ENCODE results near the gene SLC4A5.

Gene SLC4A5

DNA sequence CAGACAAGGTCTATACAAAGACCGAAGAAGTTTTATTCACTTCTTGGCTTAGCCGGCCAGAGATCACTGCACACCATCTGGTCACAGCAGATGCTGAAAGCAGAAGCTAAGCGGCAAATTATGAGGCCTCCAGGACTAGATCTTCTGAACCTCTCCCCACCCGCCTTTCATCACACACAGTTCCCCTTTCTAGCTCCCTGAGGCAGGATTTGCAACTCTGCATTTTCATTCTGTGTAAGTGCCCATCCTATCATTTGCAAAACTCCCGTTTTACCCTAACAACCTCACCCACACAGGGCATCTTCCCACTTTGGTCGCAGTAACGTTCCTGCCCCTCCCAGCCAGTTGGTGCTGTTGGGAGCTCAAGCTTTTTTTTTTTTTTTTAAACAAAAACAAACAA lies 161.5 kb downstream of the SLC4A5 start:
- H3K4me3 ChIP-seq (ENCODE audit: low read depth, low read length) = no peak overlapping the region
- TF ChIP-seq, protein P1, sequence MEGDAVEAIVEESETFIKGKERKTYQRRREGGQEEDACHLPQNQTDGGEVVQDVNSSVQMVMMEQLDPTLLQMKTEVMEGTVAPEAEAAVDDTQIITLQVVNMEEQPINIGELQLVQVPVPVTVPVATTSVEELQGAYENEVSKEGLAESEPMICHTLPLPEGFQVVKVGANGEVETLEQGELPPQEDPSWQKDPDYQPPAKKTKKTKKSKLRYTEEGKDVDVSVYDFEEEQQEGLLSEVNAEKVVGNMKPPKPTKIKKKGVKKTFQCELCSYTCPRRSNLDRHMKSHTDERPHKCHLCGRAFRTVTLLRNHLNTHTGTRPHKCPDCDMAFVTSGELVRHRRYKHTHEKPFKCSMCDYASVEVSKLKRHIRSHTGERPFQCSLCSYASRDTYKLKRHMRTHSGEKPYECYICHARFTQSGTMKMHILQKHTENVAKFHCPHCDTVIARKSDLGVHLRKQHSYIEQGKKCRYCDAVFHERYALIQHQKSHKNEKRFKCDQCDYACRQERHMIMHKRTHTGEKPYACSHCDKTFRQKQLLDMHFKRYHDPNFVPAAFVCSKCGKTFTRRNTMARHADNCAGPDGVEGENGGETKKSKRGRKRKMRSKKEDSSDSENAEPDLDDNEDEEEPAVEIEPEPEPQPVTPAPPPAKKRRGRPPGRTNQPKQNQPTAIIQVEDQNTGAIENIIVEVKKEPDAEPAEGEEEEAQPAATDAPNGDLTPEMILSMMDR (IDR thresholded peaks at IDR 0.05; ENCODE audit: low read depth, low read length, missing control alignments) = no peak
- in situ Hi-C loops (cut with HindIII; ENCODE audit: low sequenced_read_pairs) = no loop called here
- no peak for DNase-seq (ENCODE audit: low read depth)

GRCh38 chr2:74179063-74179865 lies 164.0 kb downstream of the SLC4A5 start:
- no peak for DNase-seq (ENCODE audit: low read depth)
- TF ChIP-seq, protein P1 (IDR thresholded peaks at IDR 0.05; ENCODE audit: low read depth, low read length, missing control alignments) = peak; percentile 39
- in situ Hi-C loops (cut with HindIII; ENCODE audit: low sequenced_read_pairs) = no loop called here

GRCh38 chr2:74178211-74179062 lies 164.8 kb downstream of the SLC4A5 start, which contains the start of gene MOB1A:
TSS of gene MOB1A (minus strand) at chr2:74178879. CDS start at chr2:74178674, 205 bp downstream.
- in situ Hi-C loops (cut with HindIII; ENCODE audit: low sequenced_read_pairs) = no loop called here
- TF ChIP-seq, protein P1 (IDR thresholded peaks at IDR 0.05; ENCODE audit: low read depth, low read length, missing control alignments) = no peak

More at GRCh38 chr2:74179063-74179865, 164.0 kb downstream of the SLC4A5 start:
- H3K4me3 ChIP-seq (ENCODE audit: low read depth, low read length) = peak overlapping the region; percentile 85

GRCh38 chr2:74177696-74178095 lies 165.5 kb downstream of the SLC4A5 start:
- H3K4me3 ChIP-seq (ENCODE audit: low read depth, low read length) = peak overlapping the region; percentile 85
- in situ Hi-C loops (cut with HindIII; ENCODE audit: low sequenced_read_pairs) = no loop called here
- TF ChIP-seq, protein P1 (IDR thresholded peaks at IDR 0.05; ENCODE audit: low read depth, low read length, missing control alignments) = no peak
- DNase-seq (ENCODE audit: low read depth) = no peak

More at GRCh38 chr2:74178211-74179062, 164.8 kb downstream of the SLC4A5 start, which contains the start of gene MOB1A:
- peak; percentile 97 for DNase-seq (ENCODE audit: low read depth)
- H3K4me3 ChIP-seq (ENCODE audit: low read depth, low read length) = peak within 1 kb of the TSS; percentile 85

DNA sequence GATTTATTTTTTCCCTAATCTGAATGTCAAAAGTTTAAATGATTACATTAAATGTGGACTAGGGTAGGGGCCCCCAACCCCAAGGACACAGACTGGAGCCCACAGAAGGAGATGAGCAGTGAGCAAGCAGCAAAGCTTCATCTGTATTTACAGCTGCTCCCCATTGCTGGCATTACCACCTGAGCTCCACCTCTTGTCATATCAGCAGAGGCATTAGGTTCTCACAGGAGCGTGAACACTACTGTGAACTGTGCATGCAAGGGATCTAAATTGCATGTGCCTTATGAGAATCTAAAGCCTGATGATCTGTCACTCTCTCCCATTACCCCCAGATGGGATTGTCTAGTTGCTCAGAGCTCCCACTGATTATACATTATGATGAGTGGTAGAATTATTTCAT lies 168.3 kb downstream of the SLC4A5 start:
- in situ Hi-C loops (cut with HindIII; ENCODE audit: low sequenced_read_pairs) = no loop called here
- TF ChIP-seq, protein P1 (IDR thresholded peaks at IDR 0.05; ENCODE audit: low read depth, low read length, missing control alignments) = no peak
- H3K4me3 ChIP-seq (ENCODE audit: low read depth, low read length) = no peak overlapping the region
- DNase-seq (ENCODE audit: low read depth) = no peak

DNA sequence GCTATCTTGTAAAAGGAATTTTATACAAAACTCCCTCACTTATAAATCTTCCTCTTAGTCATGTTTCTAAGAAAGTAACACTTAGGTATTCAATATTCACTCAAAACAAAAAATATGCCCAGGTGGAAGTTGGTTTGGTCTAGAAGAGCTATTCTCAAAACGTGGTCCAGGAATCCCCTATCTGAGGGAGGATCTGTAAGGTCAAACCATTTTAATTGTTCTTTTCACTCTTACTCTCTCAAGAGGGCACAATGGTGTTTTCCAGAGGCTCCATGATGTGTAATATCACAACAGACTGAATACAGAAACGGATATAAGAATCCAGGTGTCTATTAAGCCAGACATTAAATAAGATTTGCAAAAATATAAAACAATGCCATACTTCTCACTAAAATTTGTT lies 174.5 kb downstream of the SLC4A5 start:
- in situ Hi-C loops (cut with HindIII; ENCODE audit: low sequenced_read_pairs) = no loop called here
- no peak for DNase-seq (ENCODE audit: low read depth)
- TF ChIP-seq, protein P1 (IDR thresholded peaks at IDR 0.05; ENCODE audit: low read depth, low read length, missing control alignments) = no peak
- no peak overlapping the region for H3K4me3 ChIP-seq (ENCODE audit: low read depth, low read length)
